ENCODE measurements around the gene GMFB.

The GMFB gene

DNA sequence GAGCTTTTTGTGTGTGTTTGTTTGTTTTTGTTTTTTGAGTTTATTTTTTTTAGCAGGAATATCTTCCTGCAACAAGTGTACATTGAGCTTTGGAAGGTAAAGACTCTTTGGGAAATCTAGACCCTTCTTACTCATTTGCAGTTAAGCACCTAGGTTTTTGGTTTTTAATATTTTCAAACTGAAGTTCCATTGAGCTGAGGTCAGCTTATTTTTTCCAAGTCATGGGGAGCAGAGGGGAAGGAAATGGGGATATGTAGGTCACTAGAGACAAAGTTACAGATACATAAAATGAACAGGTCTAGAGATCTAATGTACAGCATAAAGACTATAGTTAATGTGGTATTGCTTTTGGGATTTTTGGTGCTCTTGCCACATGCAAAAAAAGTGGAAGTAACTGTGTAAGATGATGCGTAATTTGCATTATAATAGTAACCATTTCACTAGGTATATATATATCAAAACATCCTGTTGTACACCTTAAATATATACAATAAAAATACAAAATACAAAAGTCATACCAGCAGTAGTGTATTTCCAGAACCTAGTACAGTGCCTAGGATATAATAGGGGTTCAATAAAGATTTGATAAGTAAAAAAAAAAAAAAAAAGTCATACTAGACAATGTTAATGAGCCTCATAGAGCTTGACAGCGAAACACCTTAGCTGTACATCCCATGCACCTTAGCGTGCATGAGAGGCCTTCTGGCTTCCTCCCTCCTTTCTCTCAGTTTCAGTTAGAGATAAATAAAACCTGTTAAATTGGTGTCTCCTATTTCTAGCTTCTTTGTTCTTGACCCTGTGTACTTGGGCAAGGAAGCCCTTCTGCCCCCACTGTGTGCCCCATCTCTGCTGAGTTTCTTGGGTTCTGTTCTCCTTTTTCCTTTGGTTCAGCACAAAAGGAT, 43.6 kb upstream of the GMFB start:
- H3K9me3 ChIP-seq (ENCODE audit: severe bottlenecking): no peaks in the 10 kb centered on the region
- TF ChIP-seq, protein P1, sequence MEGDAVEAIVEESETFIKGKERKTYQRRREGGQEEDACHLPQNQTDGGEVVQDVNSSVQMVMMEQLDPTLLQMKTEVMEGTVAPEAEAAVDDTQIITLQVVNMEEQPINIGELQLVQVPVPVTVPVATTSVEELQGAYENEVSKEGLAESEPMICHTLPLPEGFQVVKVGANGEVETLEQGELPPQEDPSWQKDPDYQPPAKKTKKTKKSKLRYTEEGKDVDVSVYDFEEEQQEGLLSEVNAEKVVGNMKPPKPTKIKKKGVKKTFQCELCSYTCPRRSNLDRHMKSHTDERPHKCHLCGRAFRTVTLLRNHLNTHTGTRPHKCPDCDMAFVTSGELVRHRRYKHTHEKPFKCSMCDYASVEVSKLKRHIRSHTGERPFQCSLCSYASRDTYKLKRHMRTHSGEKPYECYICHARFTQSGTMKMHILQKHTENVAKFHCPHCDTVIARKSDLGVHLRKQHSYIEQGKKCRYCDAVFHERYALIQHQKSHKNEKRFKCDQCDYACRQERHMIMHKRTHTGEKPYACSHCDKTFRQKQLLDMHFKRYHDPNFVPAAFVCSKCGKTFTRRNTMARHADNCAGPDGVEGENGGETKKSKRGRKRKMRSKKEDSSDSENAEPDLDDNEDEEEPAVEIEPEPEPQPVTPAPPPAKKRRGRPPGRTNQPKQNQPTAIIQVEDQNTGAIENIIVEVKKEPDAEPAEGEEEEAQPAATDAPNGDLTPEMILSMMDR (IDR thresholded peaks at IDR 0.05; ENCODE audit: low read depth, low read length): no peak
- H3K36me3 ChIP-seq: no peaks in the 10 kb centered on the region; the same call in none of the 2 replicates
- no peak overlapping the region for H3K27ac ChIP-seq
- H3K27me3 ChIP-seq (ENCODE audit: insufficient read depth, low read depth, severe bottlenecking): no peaks in the 10 kb centered on the region
- DNase-seq: no peak
- H3K4me3 ChIP-seq (ENCODE audit: low read depth, low read length): no peak overlapping the region

DNA sequence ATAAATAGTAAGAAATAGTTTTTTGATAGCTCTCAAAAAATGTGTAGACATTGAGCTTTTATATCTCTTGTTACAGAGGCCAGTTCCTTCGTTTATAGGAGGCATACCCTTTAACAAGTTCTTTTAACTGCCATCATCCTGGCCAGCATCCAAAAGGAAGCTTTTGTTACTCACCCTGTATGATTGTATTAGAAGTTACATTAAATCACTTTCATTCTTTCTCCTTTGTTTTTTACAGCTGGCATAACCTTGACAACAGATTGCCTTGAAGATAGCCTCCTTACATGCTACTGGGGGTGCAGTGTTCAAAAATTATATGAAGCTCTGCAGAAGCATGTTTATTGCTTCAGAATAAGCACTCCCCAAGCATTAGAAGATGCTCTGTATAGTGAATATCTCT, 41.0 kb upstream of the GMFB start:
- H3K36me3 ChIP-seq: peaks cover 6% of the 10 kb centered on the region
- H3K9me3 ChIP-seq (ENCODE audit: severe bottlenecking): no peaks in the 10 kb centered on the region
- no peak overlapping the region for H3K4me3 ChIP-seq (ENCODE audit: low read depth, low read length)
- DNase-seq: no peak
- TF ChIP-seq, protein P1 (IDR thresholded peaks at IDR 0.05; ENCODE audit: low read depth, low read length): no peak
- H3K27me3 ChIP-seq (ENCODE audit: insufficient read depth, low read depth, severe bottlenecking): no peaks in the 10 kb centered on the region
- H3K27ac ChIP-seq: no peak overlapping the region

DNA sequence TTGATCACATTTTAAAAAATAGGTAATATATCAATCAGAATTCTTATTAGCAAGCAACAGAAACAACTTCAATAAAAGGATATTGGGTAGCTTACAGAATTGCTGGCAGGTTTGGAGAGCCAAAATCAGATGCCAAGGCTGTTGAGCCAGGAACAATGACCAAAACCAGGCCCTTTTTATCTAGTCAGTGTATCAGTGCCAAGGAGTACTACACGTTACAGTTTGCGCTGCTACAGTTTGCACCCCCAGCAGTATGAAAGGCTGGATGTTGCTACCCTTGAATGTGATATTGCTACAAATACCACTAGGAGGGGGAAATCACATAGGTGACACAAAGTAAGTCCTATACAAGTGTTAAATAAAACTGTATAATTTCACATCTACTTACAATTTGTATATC, 40.2 kb upstream of the GMFB start:
- DNase-seq: no peak
- Histone ChIP-seq H3K27ac (no peak overlapping the region), H3K9me3 (ENCODE audit: severe bottlenecking) (no peaks in the 10 kb centered on the region), H3K4me3 (ENCODE audit: low read depth, low read length) (no peak overlapping the region), H3K36me3 (peaks cover 12% of the 10 kb centered on the region), H3K27me3 (ENCODE audit: insufficient read depth, low read depth, severe bottlenecking) (no peaks in the 10 kb centered on the region)
- TF ChIP-seq, protein P1 (IDR thresholded peaks at IDR 0.05; ENCODE audit: low read depth, low read length): no peak

DNA sequence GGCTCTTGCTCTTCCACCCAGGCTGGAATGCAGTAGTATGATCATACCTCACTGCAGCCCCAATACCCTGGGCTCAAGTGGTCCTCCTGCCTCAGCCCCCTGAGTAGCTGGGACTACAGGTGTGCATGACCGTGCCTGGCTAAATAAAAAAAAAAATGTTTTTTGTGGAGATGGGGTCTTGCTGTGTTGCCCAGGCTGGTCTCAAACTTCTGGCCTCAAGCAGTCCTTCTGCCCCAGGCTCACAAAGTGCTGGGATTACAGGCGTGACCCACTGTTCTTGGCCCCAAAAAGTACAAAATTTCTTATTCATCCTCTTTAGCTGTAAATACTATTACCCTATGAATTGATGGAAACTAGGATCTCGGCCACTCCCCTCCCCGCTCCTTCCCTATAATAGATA, 35.6 kb upstream of the GMFB start:
- Histone ChIP-seq H3K27me3 (ENCODE audit: insufficient read depth, low read depth, severe bottlenecking) (no peaks in the 10 kb centered on the region), H3K9me3 (ENCODE audit: severe bottlenecking) (no peaks in the 10 kb centered on the region), H3K36me3 (peaks cover 25% of the 10 kb centered on the region), H3K4me3 (ENCODE audit: low read depth, low read length) (no peak overlapping the region), H3K27ac (no peak overlapping the region)
- DNase-seq: no peak
- TF ChIP-seq, protein P1 (IDR thresholded peaks at IDR 0.05; ENCODE audit: low read depth, low read length): no peak

DNA sequence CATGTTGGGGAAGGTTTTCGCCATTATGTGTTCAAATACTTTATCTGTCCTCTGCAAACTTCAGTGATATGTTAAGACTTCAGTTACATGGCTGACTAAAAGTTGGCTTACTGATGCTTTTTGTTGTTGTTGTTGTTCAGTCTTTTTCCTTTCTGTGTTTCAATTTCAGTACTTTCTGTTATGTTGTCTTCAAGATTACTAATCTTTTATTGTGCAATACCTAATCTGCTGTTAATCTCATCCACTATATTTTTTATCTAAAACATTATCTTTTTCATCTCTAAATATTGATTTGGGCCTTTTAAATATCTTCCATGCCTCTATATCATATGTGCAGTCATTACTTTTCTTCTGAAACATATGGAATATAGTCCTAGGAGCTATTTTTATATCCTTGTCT, 27.9 kb upstream of the GMFB start:
- H3K36me3 ChIP-seq: peaks cover 13% of the 10 kb centered on the region
- TF ChIP-seq, protein P1 (IDR thresholded peaks at IDR 0.05; ENCODE audit: low read depth, low read length): no peak
- no peak overlapping the region for H3K27ac ChIP-seq
- DNase-seq: no peak
- no peaks in the 10 kb centered on the region for H3K27me3 ChIP-seq (ENCODE audit: insufficient read depth, low read depth, severe bottlenecking)
- H3K4me3 ChIP-seq (ENCODE audit: low read depth, low read length): no peak overlapping the region
- H3K9me3 ChIP-seq (ENCODE audit: severe bottlenecking): no peaks in the 10 kb centered on the region
